Measurements from ENCODE around the gene CELF4. TPM values are rescaled to one million over a fixed set of nuclear protein-coding genes. Genes with fewer than 3 reads are reported as not detected.

Gene CELF4
- total and polyA plus RNA-seq, 2 of the 4 experiments (the other 2 are of a cell fraction): not detected

GRCh38 chr18:37577051-37577611, 11.5 kb upstream of the CELF4 start:
- ATAC-seq (ENCODE audit: low read depth) (no peak), DNase-seq (no peak)
- no peak overlapping the region for H3K4ac ChIP-seq (ENCODE audit: low read depth, low read length)
- H2BK20ac ChIP-seq (ENCODE audit: low read depth, low read length): no peak overlapping the region
- dilution Hi-C loops (cut with HindIII; ENCODE audit: low sequenced_read_pairs, unreplicated experiment): no loop called here
- no peak overlapping the region for H3K9ac ChIP-seq (ENCODE audit: low read depth, low read length)
- H3K4me3 ChIP-seq (ENCODE audit: insufficient read depth, low read depth, low read length): no peak overlapping the region
- no peaks in the 10 kb centered on the region for H4K20me1 ChIP-seq (ENCODE audit: insufficient read depth, low read length)
- no TSS peak for BruUV-seq (replicated peaks)
- intact Hi-C loops (cut with micrococcal nuclease): no loop called here
- H2BK5ac ChIP-seq (ENCODE audit: low read depth, low read length, poor library complexity, severe bottlenecking): no peak overlapping the region
- H2AK9ac ChIP-seq (replicated peaks; ENCODE audit: low read depth, low read length, poor library complexity): no peak overlapping the region
- no peak overlapping the region for H2AK5ac ChIP-seq (ENCODE audit: low read depth, low read length)
- H2AFZ ChIP-seq (replicated peaks; ENCODE audit: low read length, poor library complexity): no peak overlapping the region
- no peak for TF ChIP-seq RAD21 (IDR thresholded peaks at IDR 0.05; ENCODE audit: low read length)
- no peak for TF ChIP-seq POLR2A (IDR thresholded peaks at IDR 0.05; ENCODE audit: low read depth, low read length)
- no peak for TF ChIP-seq MAZ (IDR thresholded peaks at IDR 0.05; ENCODE audit: borderline replicate concordance, low read depth, low read length)
- no peak for TF ChIP-seq FOS (IDR thresholded peaks at IDR 0.05; ENCODE audit: low read depth, low read length)
- no peak for TF ChIP-seq CHD1 (IDR thresholded peaks at IDR 0.05; ENCODE audit: low read depth, low read length)
- TF ChIP-seq, protein P1, sequence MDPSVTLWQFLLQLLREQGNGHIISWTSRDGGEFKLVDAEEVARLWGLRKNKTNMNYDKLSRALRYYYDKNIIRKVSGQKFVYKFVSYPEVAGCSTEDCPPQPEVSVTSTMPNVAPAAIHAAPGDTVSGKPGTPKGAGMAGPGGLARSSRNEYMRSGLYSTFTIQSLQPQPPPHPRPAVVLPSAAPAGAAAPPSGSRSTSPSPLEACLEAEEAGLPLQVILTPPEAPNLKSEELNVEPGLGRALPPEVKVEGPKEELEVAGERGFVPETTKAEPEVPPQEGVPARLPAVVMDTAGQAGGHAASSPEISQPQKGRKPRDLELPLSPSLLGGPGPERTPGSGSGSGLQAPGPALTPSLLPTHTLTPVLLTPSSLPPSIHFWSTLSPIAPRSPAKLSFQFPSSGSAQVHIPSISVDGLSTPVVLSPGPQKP (IDR thresholded peaks at IDR 0.05; ENCODE audit: borderline replicate concordance, low read depth, low read length): no peak
- TF ChIP-seq RFX5 (IDR thresholded peaks at IDR 0.05; ENCODE audit: low read depth, low read length): no peak
- no peak for TF ChIP-seq RCOR1 (IDR thresholded peaks at IDR 0.05; ENCODE audit: insufficient replicate concordance, low read length)
- TF ChIP-seq MXI1 (IDR thresholded peaks at IDR 0.05; ENCODE audit: borderline replicate concordance, low read depth, low read length): no peak
- no peak for TF ChIP-seq MAFK (IDR thresholded peaks at IDR 0.05; ENCODE audit: low read depth, low read length)
- TF ChIP-seq, protein P2, sequence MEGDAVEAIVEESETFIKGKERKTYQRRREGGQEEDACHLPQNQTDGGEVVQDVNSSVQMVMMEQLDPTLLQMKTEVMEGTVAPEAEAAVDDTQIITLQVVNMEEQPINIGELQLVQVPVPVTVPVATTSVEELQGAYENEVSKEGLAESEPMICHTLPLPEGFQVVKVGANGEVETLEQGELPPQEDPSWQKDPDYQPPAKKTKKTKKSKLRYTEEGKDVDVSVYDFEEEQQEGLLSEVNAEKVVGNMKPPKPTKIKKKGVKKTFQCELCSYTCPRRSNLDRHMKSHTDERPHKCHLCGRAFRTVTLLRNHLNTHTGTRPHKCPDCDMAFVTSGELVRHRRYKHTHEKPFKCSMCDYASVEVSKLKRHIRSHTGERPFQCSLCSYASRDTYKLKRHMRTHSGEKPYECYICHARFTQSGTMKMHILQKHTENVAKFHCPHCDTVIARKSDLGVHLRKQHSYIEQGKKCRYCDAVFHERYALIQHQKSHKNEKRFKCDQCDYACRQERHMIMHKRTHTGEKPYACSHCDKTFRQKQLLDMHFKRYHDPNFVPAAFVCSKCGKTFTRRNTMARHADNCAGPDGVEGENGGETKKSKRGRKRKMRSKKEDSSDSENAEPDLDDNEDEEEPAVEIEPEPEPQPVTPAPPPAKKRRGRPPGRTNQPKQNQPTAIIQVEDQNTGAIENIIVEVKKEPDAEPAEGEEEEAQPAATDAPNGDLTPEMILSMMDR (conservative IDR thresholded peaks at IDR 0.05; ENCODE audit: low read depth, low read length): no peak
- TF ChIP-seq USF2 (IDR thresholded peaks at IDR 0.05; ENCODE audit: low read depth, low read length): no peak
- no peak for TF ChIP-seq NFE2L2 (IDR thresholded peaks at IDR 0.05; ENCODE audit: low read depth, low read length)
- TF ChIP-seq SMC3 (IDR thresholded peaks at IDR 0.05; ENCODE audit: low read depth, low read length): no peak
- TF ChIP-seq CEBPB (IDR thresholded peaks at IDR 0.05; ENCODE audit: low read depth, low read length): no peak
- TF ChIP-seq BHLHE40 (IDR thresholded peaks at IDR 0.05; ENCODE audit: low read depth, low read length): no peak
- H4K91ac ChIP-seq (ENCODE audit: insufficient read depth, low read depth, low read length): no peak overlapping the region
- H3K4me1 ChIP-seq (ENCODE audit: control insufficient read depth, insufficient read depth, low read length): no peaks in the 10 kb centered on the region
- H3K79me1 ChIP-seq (ENCODE audit: low read depth in 1 of 2, low read length in 2 of 2): no peaks in the 10 kb centered on the region
- CTCF ChIA-PET: no interaction called here
- no peak overlapping the region for H3K56ac ChIP-seq (ENCODE audit: extremely low read depth, insufficient read depth, low read length)
- H3K9me3 ChIP-seq (ENCODE audit: control insufficient read depth, insufficient read depth, low read length): no peaks in the 10 kb centered on the region
- in situ Hi-C loops (cut with MboI; ENCODE audit: low sequenced_read_pairs): no loop called here
- H3K14ac ChIP-seq (replicated peaks; ENCODE audit: low read depth, low read length): no peak overlapping the region
- POLR2A ChIA-PET (ENCODE audit: unreplicated experiment): no interaction called here
- H3K23ac ChIP-seq (ENCODE audit: low read depth, low read length): no peak overlapping the region
- no peak overlapping the region for H2BK15ac ChIP-seq (ENCODE audit: low read depth, low read length)
- H4K5ac ChIP-seq (ENCODE audit: low read depth, low read length): no peak overlapping the region
- 48% methylated on average over 5 of the region's 7 CpGs; no CpG with 5 or more reads in 1 of the 2 experiments for WGBS, 2 experiments (ENCODE audit: extremely low coverage in 2 of 2, insufficient read length in 1 of 2)
- H3K36me3 ChIP-seq (ENCODE audit: control insufficient read depth, insufficient read depth, low read length): no peaks in the 10 kb centered on the region
- no peaks in the 10 kb centered on the region for H3K27me3 ChIP-seq (ENCODE audit: control insufficient read depth, insufficient read depth, low read length)
- H4K8ac ChIP-seq (ENCODE audit: low read depth in 2 of 2, low read length in 2 of 2): no peak overlapping the region
- H3K4me2 ChIP-seq (ENCODE audit: low read depth, low read length): no peak overlapping the region
- H3K27ac ChIP-seq (ENCODE audit: insufficient read depth, low read length): no peak overlapping the region
- H3K18ac ChIP-seq (ENCODE audit: low read depth, low read length): no peak overlapping the region
- H2BK120ac ChIP-seq (ENCODE audit: low read depth, low read length): no peak overlapping the region
- H3K9me1 ChIP-seq (ENCODE audit: insufficient read depth, low read length): no peaks in the 10 kb centered on the region
